K562 (cell line): ENCODE data around the gene DNMT3L. TPM values are rescaled to one million over a fixed set of nuclear protein-coding genes. Genes with fewer than 3 reads are reported as not detected.

Experiments
- ATAC-seq: fragments of 200-7000 bp; cut with Tn5 transposase; 3 replicates; pipeline ENCODE4 v1.9.1; 2020; ENCODE audit warnings: moderate library complexity
- BruUV-seq: library from RNA; stranded (reverse); fragments of 400-500 nt; replicated peaks from 2 replicates; lab custom pipeline; 2021; lab: Mats Ljungman, UMichigan
- CTCF ChIA-PET: fragments of 300-600 bp; formaldehyde crosslinking; extraction: SDS; loops from one replicate; lab custom pipeline; 2021; ENCODE audit warnings: low intra/inter-chr PET ratio; lab: Yijun Ruan, JAX
- POLR2A ChIA-PET: fragments of 300-600, 350-650 bp; sonication (Branson Sonifier 250); formaldehyde crosslinking; extraction: SDS; loops from one replicate; lab custom pipeline; 2021; ENCODE audit warnings: antibody characterized with exemption, inconsistent platforms; lab: Yijun Ruan, JAX
- DNase-seq, 4 experiments: peaks; one replicate each; pipeline versions ENCODE4 v3.0.0 to v3.0.0-alpha.2; 2011 to 2018; ENCODE audit warnings: low spot score in 3 of 4, mixed read lengths in 3 of 4; ENCODE audit errors: extremely low read depth in 1 of 4
- FAIRE-seq: peaks from 2 replicates; lab custom pipeline; 2011; peaks lifted over from hg19 to GRCh38; lab: Jason Lieb, UNC
- H2AFZ ChIP-seq: 2 replicates; pipeline ENCODE4 v1.6.0; 2011; ENCODE audit warnings: low read depth, low read length, control low read depth, inconsistent platforms
- H3K27ac ChIP-seq: fragments of 200-600 bp; 3 replicates; pipeline ENCODE4 v1.8.0; 2011; ENCODE audit warnings: low read depth, mild to moderate bottlenecking, control low read depth, inconsistent platforms, low read length, moderate library complexity, mixed read lengths; ENCODE audit errors: extremely low read depth
- H3K27me3 ChIP-seq, 2 experiments: fragments of 300-600 bp in 1 of 2; 2 replicates in 1 of 2; 3 replicates in 1 of 2; pipeline versions ENCODE4 v1.6.0 to v1.8.0; 2011; ENCODE audit warnings: inconsistent platforms in 2 of 2, low read length in 2 of 2, mild to moderate bottlenecking in 1 of 2, mixed read lengths in 1 of 2, moderate library complexity in 1 of 2; ENCODE audit not compliant: control insufficient read depth in 2 of 2, insufficient read depth in 2 of 2
- H3K36me3 ChIP-seq: fragments of 300-600 bp; 3 replicates; pipeline ENCODE4 v1.8.0; 2011; ENCODE audit warnings: mild to moderate bottlenecking, low read length, inconsistent platforms; ENCODE audit not compliant: control insufficient read depth, insufficient read depth
- H3K4me1 ChIP-seq, 2 experiments: fragments of 200-600 bp in 1 of 2; replicated peaks in 1 of 2; 2 replicates in 1 of 2; 3 replicates in 1 of 2; pipeline versions ENCODE4 v1.5.1 to v1.8.0; 2011; ENCODE audit warnings: inconsistent platforms in 2 of 2, low read length in 2 of 2, mild to moderate bottlenecking in 1 of 2, mixed read lengths in 1 of 2, moderate library complexity in 1 of 2; ENCODE audit not compliant: control insufficient read depth in 2 of 2, insufficient read depth in 2 of 2
- H3K4me2 ChIP-seq: 2 replicates; pipeline ENCODE4 v1.6.1; 2011; ENCODE audit warnings: low read length, control low read depth, inconsistent platforms, mixed read lengths; ENCODE audit not compliant: insufficient read depth
- H3K4me3 ChIP-seq: fragments of 200-600 bp; sonication (generic), shearing (Covaris generic); 2 replicates; pipeline ENCODE4 v1.5.1; 2016; ENCODE audit warnings: control low read depth, inconsistent platforms
- H3K79me2 ChIP-seq: fragments of 200-600 bp; 3 replicates; pipeline ENCODE4 v1.8.0; 2011; ENCODE audit warnings: low read length, inconsistent platforms; ENCODE audit not compliant: control insufficient read depth, insufficient read depth
- H3K9ac ChIP-seq, 2 experiments: 2 replicates each; pipeline versions ENCODE4 v1.6.0 to v1.6.1; 2011; ENCODE audit warnings: low read depth in 2 of 2, low read length in 2 of 2, control low read depth in 1 of 2, inconsistent platforms in 1 of 2, mild to moderate bottlenecking in 1 of 2, mixed read lengths in 1 of 2; ENCODE audit not compliant: insufficient read depth in 1 of 2
- H3K9me1 ChIP-seq: one replicate; pipeline ENCODE4 v1.6.0; 2011; ENCODE audit warnings: inconsistent platforms, mild to moderate bottlenecking, low read length, moderate library complexity; ENCODE audit not compliant: control insufficient read depth, insufficient read depth
- H3K9me3 ChIP-seq: replicated peaks from 2 replicates; pipeline ENCODE4 v1.5.1; 2011; ENCODE audit warnings: low read depth, low read length, inconsistent platforms; ENCODE audit not compliant: control insufficient read depth, insufficient read depth
- H4K20me1 ChIP-seq: replicated peaks from 2 replicates; pipeline ENCODE4 v1.6.1; 2011; ENCODE audit warnings: low read length, inconsistent platforms, mixed read lengths; ENCODE audit not compliant: control insufficient read depth, insufficient read depth
- CBX1 ChIP-seq: sonication (generic); IDR thresholded peaks from 2 replicates; pipeline ENCODE4 v1.6.1; 2016; ENCODE audit warnings: antibody characterized with exemption, low read depth, mild to moderate bottlenecking
- NBN ChIP-seq: fragments of 450-650 bp; IDR thresholded peaks from 2 replicates; pipeline ENCODE4 v1.6.1; 2016; ENCODE audit warnings: low read depth, mild to moderate bottlenecking
- NFRKB ChIP-seq: fragments of 450-650 bp; IDR thresholded peaks from 2 replicates; pipeline ENCODE4 v1.6.1; 2016; ENCODE audit warnings: low read depth
- PHF20 ChIP-seq: fragments of 450-650 bp; IDR thresholded peaks from 2 replicates; pipeline ENCODE4 v1.6.1; 2018; ENCODE audit not compliant: partially characterized antibody
- SIN3B ChIP-seq: fragments of 450-650 bp; IDR thresholded peaks from 2 replicates; pipeline ENCODE4 v1.6.1; 2017; ENCODE audit warnings: low read depth, mild to moderate bottlenecking, moderate library complexity
- ZBTB1 ChIP-seq: sonication (generic); formaldehyde crosslinking; IDR thresholded peaks from 2 replicates; pipeline ENCODE4 v1.8.1; 2023; ENCODE audit warnings: missing genetic modification reagents, low read depth, mild to moderate bottlenecking, borderline replicate concordance
- ZNF551 ChIP-seq: fragments of 250-450 bp; sonication (Bioruptor Pico); IDR thresholded peaks from 2 replicates; pipeline ENCODE4 v1.5.0; 2021; ENCODE audit warnings: mild to moderate bottlenecking, moderate library complexity
- WGBS: fragments of 100-300 bp; shearing (Covaris generic); methylation state at CpG from one replicate; pipeline ENCODE4 v1.1.6; 2016; ENCODE audit warnings: low coverage, mixed read lengths; ENCODE audit not compliant: insufficient coverage; ENCODE audit errors: missing lambda C conversion rate; 5-methylcytosine and 5-hydroxymethylcytosine counted together
- in situ Hi-C: fragments of 300-500 bp; cut with MboI; formaldehyde crosslinking; loops from 4 replicates; pipeline ENCODE4 v1.15.0; 2018; ENCODE audit warnings: inconsistent platforms, mixed read lengths
- intact Hi-C: fragments of 100-400 bp; cut with micrococcal nuclease; formaldehyde crosslinking; loops from 2 replicates; pipeline ENCODE4 v1.14.2; 2022
- polyA plus RNA-seq, 8 experiments: library from polyadenylated mRNA; depleted of rRNA in 4 of 8; stranded (reverse) in 5 of 8; unstranded in 3 of 8; fragments of >200 nt; fragmentation: Nextera tagmentation in 2 of 8; fragmentation: Illumina TruSeq in 1 of 8; extraction: Ambion mirVana in 2 of 8; extraction: Trizol in 1 of 8; gene quantifications; 2 replicates each; pipeline versions ENCODE4 v1.2.1 to v1.2.3, GENCODE V29; 2011 to 2014; ENCODE audit warnings: inconsistent platforms in 1 of 8, missing spikeins in 1 of 8
- total RNA-seq, 7 experiments: library from RNA; depleted of rRNA in 6 of 7; stranded (reverse); fragments of >200 nt in 6 of 7; fragmentation: Illumina TruSeq in 2 of 7; extraction: Trizol in 2 of 7; gene quantifications; 2 replicates each; pipeline versions ENCODE4 v1.2.1 to v1.2.3, GENCODE V29; 2011 to 2021; ENCODE audit warnings: low replicate concordance in 1 of 7
- TF ChIP-seq, protein P1 (sequence below): sonication (generic); formaldehyde crosslinking; IDR thresholded peaks from 2 replicates; pipeline ENCODE4 v1.8.1; 2023; ENCODE audit warnings: mild to moderate bottlenecking, missing genetic modification reagents
- TF ChIP-seq, protein P2 (sequence below): fragments of 200-600 bp; sonication (generic); IDR thresholded peaks from one replicate; pipeline ENCODE4 v1.6.1; 2012; ENCODE audit warnings: mild to moderate bottlenecking, low read depth, low read length, inconsistent platforms

The DNMT3L gene
- total and polyA plus RNA-seq, 9 of the 15 experiments (the other 6 are each of a cell fraction or from before 2014, with no cell fraction given) = 0.08 TPM; not detected in 8

GRCh38 chr21:44262338-44263056, 800 bp upstream of the DNMT3L start:
- WGBS = 0% methylated on average over 2 of the region's 12 CpGs
- TF ChIP-seq PHF20 (no peak), SIN3B (no peak), NFRKB (no peak), NBN (no peak), CBX1 (no peak), ZBTB1 (CRISPR knock-in tag) (no peak), ZNF551 (CRISPR knock-in tag) (no peak)
- TF ChIP-seq, protein P1, sequence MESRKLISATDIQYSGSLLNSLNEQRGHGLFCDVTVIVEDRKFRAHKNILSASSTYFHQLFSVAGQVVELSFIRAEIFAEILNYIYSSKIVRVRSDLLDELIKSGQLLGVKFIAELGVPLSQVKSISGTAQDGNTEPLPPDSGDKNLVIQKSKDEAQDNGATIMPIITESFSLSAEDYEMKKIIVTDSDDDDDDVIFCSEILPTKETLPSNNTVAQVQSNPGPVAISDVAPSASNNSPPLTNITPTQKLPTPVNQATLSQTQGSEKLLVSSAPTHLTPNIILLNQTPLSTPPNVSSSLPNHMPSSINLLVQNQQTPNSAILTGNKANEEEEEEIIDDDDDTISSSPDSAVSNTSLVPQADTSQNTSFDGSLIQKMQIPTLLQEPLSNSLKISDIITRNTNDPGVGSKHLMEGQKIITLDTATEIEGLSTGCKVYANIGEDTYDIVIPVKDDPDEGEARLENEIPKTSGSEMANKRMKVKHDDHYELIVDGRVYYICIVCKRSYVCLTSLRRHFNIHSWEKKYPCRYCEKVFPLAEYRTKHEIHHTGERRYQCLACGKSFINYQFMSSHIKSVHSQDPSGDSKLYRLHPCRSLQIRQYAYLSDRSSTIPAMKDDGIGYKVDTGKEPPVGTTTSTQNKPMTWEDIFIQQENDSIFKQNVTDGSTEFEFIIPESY (CRISPR knock-in tag) = no peak
- TF ChIP-seq, protein P2, sequence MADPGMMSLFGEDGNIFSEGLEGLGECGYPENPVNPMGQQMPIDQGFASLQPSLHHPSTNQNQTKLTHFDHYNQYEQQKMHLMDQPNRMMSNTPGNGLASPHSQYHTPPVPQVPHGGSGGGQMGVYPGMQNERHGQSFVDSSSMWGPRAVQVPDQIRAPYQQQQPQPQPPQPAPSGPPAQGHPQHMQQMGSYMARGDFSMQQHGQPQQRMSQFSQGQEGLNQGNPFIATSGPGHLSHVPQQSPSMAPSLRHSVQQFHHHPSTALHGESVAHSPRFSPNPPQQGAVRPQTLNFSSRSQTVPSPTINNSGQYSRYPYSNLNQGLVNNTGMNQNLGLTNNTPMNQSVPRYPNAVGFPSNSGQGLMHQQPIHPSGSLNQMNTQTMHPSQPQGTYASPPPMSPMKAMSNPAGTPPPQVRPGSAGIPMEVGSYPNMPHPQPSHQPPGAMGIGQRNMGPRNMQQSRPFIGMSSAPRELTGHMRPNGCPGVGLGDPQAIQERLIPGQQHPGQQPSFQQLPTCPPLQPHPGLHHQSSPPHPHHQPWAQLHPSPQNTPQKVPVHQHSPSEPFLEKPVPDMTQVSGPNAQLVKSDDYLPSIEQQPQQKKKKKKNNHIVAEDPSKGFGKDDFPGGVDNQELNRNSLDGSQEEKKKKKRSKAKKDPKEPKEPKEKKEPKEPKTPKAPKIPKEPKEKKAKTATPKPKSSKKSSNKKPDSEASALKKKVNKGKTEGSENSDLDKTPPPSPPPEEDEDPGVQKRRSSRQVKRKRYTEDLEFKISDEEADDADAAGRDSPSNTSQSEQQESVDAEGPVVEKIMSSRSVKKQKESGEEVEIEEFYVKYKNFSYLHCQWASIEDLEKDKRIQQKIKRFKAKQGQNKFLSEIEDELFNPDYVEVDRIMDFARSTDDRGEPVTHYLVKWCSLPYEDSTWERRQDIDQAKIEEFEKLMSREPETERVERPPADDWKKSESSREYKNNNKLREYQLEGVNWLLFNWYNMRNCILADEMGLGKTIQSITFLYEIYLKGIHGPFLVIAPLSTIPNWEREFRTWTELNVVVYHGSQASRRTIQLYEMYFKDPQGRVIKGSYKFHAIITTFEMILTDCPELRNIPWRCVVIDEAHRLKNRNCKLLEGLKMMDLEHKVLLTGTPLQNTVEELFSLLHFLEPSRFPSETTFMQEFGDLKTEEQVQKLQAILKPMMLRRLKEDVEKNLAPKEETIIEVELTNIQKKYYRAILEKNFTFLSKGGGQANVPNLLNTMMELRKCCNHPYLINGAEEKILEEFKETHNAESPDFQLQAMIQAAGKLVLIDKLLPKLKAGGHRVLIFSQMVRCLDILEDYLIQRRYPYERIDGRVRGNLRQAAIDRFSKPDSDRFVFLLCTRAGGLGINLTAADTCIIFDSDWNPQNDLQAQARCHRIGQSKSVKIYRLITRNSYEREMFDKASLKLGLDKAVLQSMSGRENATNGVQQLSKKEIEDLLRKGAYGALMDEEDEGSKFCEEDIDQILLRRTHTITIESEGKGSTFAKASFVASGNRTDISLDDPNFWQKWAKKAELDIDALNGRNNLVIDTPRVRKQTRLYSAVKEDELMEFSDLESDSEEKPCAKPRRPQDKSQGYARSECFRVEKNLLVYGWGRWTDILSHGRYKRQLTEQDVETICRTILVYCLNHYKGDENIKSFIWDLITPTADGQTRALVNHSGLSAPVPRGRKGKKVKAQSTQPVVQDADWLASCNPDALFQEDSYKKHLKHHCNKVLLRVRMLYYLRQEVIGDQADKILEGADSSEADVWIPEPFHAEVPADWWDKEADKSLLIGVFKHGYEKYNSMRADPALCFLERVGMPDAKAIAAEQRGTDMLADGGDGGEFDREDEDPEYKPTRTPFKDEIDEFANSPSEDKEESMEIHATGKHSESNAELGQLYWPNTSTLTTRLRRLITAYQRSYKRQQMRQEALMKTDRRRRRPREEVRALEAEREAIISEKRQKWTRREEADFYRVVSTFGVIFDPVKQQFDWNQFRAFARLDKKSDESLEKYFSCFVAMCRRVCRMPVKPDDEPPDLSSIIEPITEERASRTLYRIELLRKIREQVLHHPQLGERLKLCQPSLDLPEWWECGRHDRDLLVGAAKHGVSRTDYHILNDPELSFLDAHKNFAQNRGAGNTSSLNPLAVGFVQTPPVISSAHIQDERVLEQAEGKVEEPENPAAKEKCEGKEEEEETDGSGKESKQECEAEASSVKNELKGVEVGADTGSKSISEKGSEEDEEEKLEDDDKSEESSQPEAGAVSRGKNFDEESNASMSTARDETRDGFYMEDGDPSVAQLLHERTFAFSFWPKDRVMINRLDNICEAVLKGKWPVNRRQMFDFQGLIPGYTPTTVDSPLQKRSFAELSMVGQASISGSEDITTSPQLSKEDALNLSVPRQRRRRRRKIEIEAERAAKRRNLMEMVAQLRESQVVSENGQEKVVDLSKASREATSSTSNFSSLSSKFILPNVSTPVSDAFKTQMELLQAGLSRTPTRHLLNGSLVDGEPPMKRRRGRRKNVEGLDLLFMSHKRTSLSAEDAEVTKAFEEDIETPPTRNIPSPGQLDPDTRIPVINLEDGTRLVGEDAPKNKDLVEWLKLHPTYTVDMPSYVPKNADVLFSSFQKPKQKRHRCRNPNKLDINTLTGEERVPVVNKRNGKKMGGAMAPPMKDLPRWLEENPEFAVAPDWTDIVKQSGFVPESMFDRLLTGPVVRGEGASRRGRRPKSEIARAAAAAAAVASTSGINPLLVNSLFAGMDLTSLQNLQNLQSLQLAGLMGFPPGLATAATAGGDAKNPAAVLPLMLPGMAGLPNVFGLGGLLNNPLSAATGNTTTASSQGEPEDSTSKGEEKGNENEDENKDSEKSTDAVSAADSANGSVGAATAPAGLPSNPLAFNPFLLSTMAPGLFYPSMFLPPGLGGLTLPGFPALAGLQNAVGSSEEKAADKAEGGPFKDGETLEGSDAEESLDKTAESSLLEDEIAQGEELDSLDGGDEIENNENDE = no peak

More at GRCh38 chr21:44262338-44263056, 800 bp upstream of the DNMT3L start:
- no peaks in the 10 kb centered on the region for H3K9me3 ChIP-seq
- DNase-seq (no peak), ATAC-seq (no peak), FAIRE-seq (no peak)
- ChIA-PET POLR2A (no interaction called here), CTCF (no interaction called here)
- intact Hi-C loops (no loop called here), in situ Hi-C loops (no loop called here)
- H3K27ac ChIP-seq = no peak overlapping the region
- peaks cover 0 to 28% of the 10 kb centered on the region in 2 experiments; a peak in 2 of 5 replicates for H3K4me1 ChIP-seq
- H3K9me1 ChIP-seq = no peaks in the 10 kb centered on the region
- H3K4me3 ChIP-seq = no peak overlapping the region
- no peaks in the 10 kb centered on the region for H3K36me3 ChIP-seq
- H2AFZ ChIP-seq = no peak overlapping the region
- no peak overlapping the region for H3K9ac ChIP-seq
- H3K4me2 ChIP-seq = no peak overlapping the region
- BruUV-seq = no TSS peak
- H3K79me2 ChIP-seq = no peaks in the 10 kb centered on the region
- peaks cover 10% of the 10 kb centered on the region for H4K20me1 ChIP-seq
- peaks cover 22 to 53% of the 10 kb centered on the region in 2 experiments for H3K27me3 ChIP-seq
